ENCODE measurements around the gene TMEM138.
A peak's percentile ranks its signal among the peaks of the same experiment; 100 is the strongest.

TMEM138 gene

DNA sequence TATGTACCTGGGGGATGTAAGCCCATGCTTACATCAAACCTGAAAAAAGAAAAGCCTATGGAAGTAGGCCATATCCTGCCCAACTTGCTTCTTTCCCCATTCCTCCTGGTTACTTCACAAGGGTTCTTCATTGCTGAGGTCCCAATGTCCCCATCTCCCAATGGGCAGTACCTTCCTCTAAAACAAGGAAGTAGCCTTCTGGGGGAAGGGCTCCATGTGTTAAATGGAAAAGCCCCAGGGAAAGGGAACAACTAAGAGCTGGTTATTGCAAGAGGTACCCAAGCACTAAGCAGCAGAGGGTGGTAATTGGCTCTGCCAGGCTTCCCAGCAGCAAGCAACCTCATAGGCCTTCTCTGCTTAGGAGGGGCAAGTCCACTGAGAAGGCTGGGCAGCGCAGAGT is 41.5 kb downstream of the TMEM138 start:
- TF ChIP-seq, protein P1, sequence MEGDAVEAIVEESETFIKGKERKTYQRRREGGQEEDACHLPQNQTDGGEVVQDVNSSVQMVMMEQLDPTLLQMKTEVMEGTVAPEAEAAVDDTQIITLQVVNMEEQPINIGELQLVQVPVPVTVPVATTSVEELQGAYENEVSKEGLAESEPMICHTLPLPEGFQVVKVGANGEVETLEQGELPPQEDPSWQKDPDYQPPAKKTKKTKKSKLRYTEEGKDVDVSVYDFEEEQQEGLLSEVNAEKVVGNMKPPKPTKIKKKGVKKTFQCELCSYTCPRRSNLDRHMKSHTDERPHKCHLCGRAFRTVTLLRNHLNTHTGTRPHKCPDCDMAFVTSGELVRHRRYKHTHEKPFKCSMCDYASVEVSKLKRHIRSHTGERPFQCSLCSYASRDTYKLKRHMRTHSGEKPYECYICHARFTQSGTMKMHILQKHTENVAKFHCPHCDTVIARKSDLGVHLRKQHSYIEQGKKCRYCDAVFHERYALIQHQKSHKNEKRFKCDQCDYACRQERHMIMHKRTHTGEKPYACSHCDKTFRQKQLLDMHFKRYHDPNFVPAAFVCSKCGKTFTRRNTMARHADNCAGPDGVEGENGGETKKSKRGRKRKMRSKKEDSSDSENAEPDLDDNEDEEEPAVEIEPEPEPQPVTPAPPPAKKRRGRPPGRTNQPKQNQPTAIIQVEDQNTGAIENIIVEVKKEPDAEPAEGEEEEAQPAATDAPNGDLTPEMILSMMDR (IDR thresholded peaks at IDR 0.05; ENCODE audit: unreplicated experiment in 3 of 3) = no peak
- Mint-ChIP-seq H3K9me3 (no peaks in the 10 kb centered on the region), H3K27ac (no peak overlapping the region), H3K4me3 (no peak overlapping the region), H3K4me1 (no peaks in the 10 kb centered on the region), H3K27me3 (ENCODE audit: low read depth) (no peaks in the 10 kb centered on the region), H3K36me3 (ENCODE audit: low read depth) (peaks cover 76% of the 10 kb centered on the region)

DNA sequence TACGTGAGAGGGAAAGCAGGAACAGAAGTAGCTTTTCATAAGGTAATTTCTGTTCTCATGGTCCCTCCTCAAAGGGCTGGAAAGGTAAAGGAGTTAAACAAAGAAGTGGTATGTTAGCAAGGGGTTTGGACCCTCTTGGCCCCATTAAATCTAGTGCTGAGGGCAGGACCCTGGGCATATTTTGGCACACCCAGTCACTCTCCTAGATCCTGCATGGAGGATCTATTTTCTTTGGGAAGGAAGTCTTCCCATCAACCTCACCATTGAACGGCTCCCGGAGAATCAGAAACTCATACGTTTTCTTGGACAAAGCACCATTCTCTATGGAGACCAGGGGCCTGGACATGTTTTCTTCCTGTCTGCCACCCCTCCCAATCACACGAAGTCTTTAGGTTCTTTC is 41.9 kb downstream of the TMEM138 start:
- TF ChIP-seq, protein P1 (IDR thresholded peaks at IDR 0.05; ENCODE audit: unreplicated experiment in 3 of 3) = no peak
- Mint-ChIP-seq H3K27ac (no peak overlapping the region), H3K36me3 (ENCODE audit: low read depth) (peaks cover 73% of the 10 kb centered on the region), H3K4me1 (no peaks in the 10 kb centered on the region), H3K4me3 (no peak overlapping the region), H3K27me3 (ENCODE audit: low read depth) (no peaks in the 10 kb centered on the region), H3K9me3 (no peaks in the 10 kb centered on the region)

DNA sequence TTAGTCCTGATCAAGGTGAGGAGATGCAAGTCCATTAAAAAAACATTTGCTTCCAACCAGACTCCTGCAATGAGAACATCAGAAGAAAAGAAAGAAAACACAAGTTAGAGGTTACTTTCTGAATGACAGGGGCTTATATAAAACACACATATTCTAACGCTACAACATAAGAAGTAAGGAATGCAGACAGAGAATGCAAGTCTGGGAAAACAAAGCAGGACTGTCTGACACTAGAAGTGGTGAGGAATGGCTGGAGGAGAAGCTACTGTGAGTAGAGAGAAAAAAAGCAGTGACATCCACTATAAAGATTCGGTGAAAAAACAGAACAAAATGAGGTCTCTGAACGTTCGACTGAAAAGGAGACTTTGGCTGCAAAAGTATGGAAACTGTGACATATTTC is 42.5 kb downstream of the TMEM138 start:
- H3K4me3 Mint-ChIP-seq = no peak overlapping the region
- H3K27ac Mint-ChIP-seq = peak overlapping the region in 1 of 3 experiments; percentile 6
- TF ChIP-seq, protein P1 (IDR thresholded peaks at IDR 0.05; ENCODE audit: unreplicated experiment in 3 of 3) = no peak
- peaks cover 72% of the 10 kb centered on the region for H3K36me3 Mint-ChIP-seq (ENCODE audit: low read depth)
- H3K9me3 Mint-ChIP-seq = no peaks in the 10 kb centered on the region
- H3K4me1 Mint-ChIP-seq = no peaks in the 10 kb centered on the region
- no peaks in the 10 kb centered on the region for H3K27me3 Mint-ChIP-seq (ENCODE audit: low read depth)

DNA sequence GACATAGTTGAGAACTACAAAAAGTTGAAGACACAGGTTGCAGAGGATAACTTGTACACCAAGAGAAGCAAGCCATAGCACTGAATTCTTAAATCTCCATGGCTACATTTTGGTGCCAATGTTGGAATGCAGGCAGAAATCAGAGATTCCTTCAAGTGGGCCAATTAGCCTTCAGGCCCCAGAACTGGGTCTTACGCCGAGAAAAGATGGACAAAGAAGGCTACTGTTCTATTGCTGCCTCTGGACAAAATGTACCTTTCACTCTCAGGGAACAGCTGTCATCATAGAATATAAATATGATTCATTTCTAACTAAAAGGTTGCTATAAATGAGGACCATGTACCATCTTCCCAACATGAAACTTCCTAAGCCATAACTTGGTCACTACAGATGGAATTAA is 43.9 kb downstream of the TMEM138 start:
- Mint-ChIP-seq H3K36me3 (ENCODE audit: low read depth) (peaks cover 75% of the 10 kb centered on the region), H3K27me3 (ENCODE audit: low read depth) (no peaks in the 10 kb centered on the region), H3K9me3 (no peaks in the 10 kb centered on the region), H3K4me3 (no peak overlapping the region), H3K4me1 (no peaks in the 10 kb centered on the region), H3K27ac (no peak overlapping the region)
- TF ChIP-seq, protein P1 (IDR thresholded peaks at IDR 0.05; ENCODE audit: unreplicated experiment in 3 of 3) = no peak

DNA sequence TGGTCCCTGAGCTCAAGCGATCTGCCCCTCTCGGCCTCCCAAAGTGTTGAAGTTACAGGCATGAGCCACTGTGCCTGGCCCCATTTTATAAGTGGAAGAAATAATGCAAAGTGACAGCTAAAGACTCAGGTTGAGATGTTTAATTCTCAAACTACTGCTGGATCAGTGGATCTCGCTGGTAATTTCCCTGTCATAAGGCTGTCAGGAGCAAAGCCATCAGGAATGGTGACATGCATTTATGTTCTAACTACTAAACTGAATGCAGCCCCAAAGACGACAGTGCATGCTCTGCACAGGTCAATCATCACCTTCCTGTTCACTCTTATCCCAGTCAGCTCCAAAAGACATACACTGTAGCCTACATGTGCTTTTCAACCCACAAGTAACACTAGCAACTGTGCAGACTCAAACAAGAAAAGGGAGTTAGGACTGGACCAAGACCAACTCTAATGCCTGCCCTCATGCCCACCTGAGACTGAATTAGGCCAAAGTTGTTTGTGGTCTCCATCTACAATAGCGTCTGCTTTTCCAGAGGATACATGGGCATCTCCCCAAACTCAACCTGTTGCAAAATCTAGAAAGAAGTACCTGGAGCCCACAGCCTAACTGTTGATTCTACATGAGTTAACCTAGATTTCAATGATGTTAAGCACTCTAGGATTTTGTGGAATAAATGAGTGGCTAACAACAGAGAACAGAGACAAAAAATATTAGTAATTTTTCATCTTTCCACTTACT is 45.0 kb downstream of the TMEM138 start:
- peaks cover 82% of the 10 kb centered on the region for H3K36me3 Mint-ChIP-seq (ENCODE audit: low read depth)
- no peaks in the 10 kb centered on the region for H3K27me3 Mint-ChIP-seq (ENCODE audit: low read depth)
- no peak overlapping the region for H3K27ac Mint-ChIP-seq
- no peak overlapping the region for H3K4me3 Mint-ChIP-seq
- TF ChIP-seq, protein P1 (IDR thresholded peaks at IDR 0.05; ENCODE audit: unreplicated experiment in 3 of 3) = no peak
- H3K4me1 Mint-ChIP-seq = no peaks in the 10 kb centered on the region
- no peaks in the 10 kb centered on the region for H3K9me3 Mint-ChIP-seq

DNA sequence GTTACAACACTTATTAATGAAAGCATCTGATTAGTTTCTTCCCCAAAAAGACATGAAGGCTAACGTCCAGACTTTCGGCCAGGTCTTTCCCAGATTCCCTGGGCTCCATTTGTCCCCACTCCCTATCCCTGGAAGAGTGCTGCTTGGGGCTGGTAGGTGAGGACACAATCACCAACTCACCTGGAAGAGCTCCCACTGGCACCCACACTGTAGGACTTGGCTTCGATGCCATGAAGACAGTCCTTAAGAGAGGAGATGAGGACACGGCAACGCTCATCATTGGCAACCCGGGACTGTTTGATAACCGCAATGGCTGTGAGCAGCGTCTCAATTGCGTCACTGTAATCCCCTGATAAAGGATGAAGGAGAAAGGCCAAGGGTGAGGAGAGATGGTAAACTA is 49.4 kb downstream of the TMEM138 start:
- Mint-ChIP-seq H3K4me3 (no peak overlapping the region), H3K36me3 (ENCODE audit: low read depth) (peaks cover 77% of the 10 kb centered on the region), H3K27me3 (ENCODE audit: low read depth) (no peaks in the 10 kb centered on the region), H3K9me3 (no peaks in the 10 kb centered on the region), H3K27ac (no peak overlapping the region), H3K4me1 (no peaks in the 10 kb centered on the region)
- TF ChIP-seq, protein P1 (IDR thresholded peaks at IDR 0.05; ENCODE audit: unreplicated experiment in 3 of 3) = no peak
